ENCODE measurements around the gene ABCC4.

Gene ABCC4

GRCh38 chr13:95235199-95235756, 66.0 kb downstream of the ABCC4 start:
- no peaks in the 10 kb centered on the region for H3K27me3 ChIP-seq (ENCODE audit: control insufficient read depth, insufficient read depth, low read length, poor library complexity, severe bottlenecking)
- 86 to 95% methylated on average over 2 to 3 of the region's 3 CpGs for WGBS, 2 experiments
- no peaks in the 10 kb centered on the region for H3K9me3 ChIP-seq (ENCODE audit: control insufficient read depth, low read length)
- H3K36me3 ChIP-seq (ENCODE audit: control insufficient read depth, insufficient read depth, low read length) = no peaks in the 10 kb centered on the region
- no peaks in the 10 kb centered on the region for H3K4me1 ChIP-seq (ENCODE audit: control insufficient read depth, insufficient read depth, low read length)
- H3K27ac ChIP-seq (ENCODE audit: insufficient read depth, low read depth, low read length, poor library complexity, severe bottlenecking) = no peak overlapping the region
- no peak overlapping the region for H3K4me3 ChIP-seq (ENCODE audit: insufficient read depth, low read depth, low read length)

GRCh38 chr13:95234242-95234641, 67.0 kb downstream of the ABCC4 start:
- 98 to 100% methylated on average over 1 to 2 of the region's 2 CpGs for WGBS, 2 experiments
- Histone ChIP-seq H3K4me3 (ENCODE audit: insufficient read depth, low read depth, low read length) (no peak overlapping the region), H3K27ac (ENCODE audit: insufficient read depth, low read depth, low read length, poor library complexity, severe bottlenecking) (no peak overlapping the region), H3K9me3 (ENCODE audit: control insufficient read depth, low read length) (no peaks in the 10 kb centered on the region), H3K4me1 (ENCODE audit: control insufficient read depth, insufficient read depth, low read length) (no peaks in the 10 kb centered on the region), H3K36me3 (ENCODE audit: control insufficient read depth, insufficient read depth, low read length) (no peaks in the 10 kb centered on the region), H3K27me3 (ENCODE audit: control insufficient read depth, insufficient read depth, low read length, poor library complexity, severe bottlenecking) (no peaks in the 10 kb centered on the region)

GRCh38 chr13:95233026-95233635, 68.1 kb downstream of the ABCC4 start:
- Histone ChIP-seq H3K4me3 (ENCODE audit: insufficient read depth, low read depth, low read length) (no peak overlapping the region), H3K27me3 (ENCODE audit: control insufficient read depth, insufficient read depth, low read length, poor library complexity, severe bottlenecking) (no peaks in the 10 kb centered on the region), H3K9me3 (ENCODE audit: control insufficient read depth, low read length) (no peaks in the 10 kb centered on the region), H3K4me1 (ENCODE audit: control insufficient read depth, insufficient read depth, low read length) (no peaks in the 10 kb centered on the region), H3K27ac (ENCODE audit: insufficient read depth, low read depth, low read length, poor library complexity, severe bottlenecking) (no peak overlapping the region), H3K36me3 (ENCODE audit: control insufficient read depth, insufficient read depth, low read length) (no peaks in the 10 kb centered on the region)
- 93 to 98% methylated on average over 3 to 4 of the region's 4 CpGs for WGBS, 2 experiments

GRCh38 chr13:95231393-95231792, 69.9 kb downstream of the ABCC4 start:
- Histone ChIP-seq H3K27ac (ENCODE audit: insufficient read depth, low read depth, low read length, poor library complexity, severe bottlenecking) (no peak overlapping the region), H3K4me3 (ENCODE audit: insufficient read depth, low read depth, low read length) (no peak overlapping the region), H3K4me1 (ENCODE audit: control insufficient read depth, insufficient read depth, low read length) (no peaks in the 10 kb centered on the region), H3K9me3 (ENCODE audit: control insufficient read depth, low read length) (no peaks in the 10 kb centered on the region), H3K27me3 (ENCODE audit: control insufficient read depth, insufficient read depth, low read length, poor library complexity, severe bottlenecking) (no peaks in the 10 kb centered on the region), H3K36me3 (ENCODE audit: control insufficient read depth, insufficient read depth, low read length) (no peaks in the 10 kb centered on the region)
- 87 to 91% methylated on average over 9 of the region's 9 CpGs for WGBS, 2 experiments

- H3K4me3 ChIP-seq (ENCODE audit: insufficient read depth, low read depth, low read length) = no peak overlapping the region
- no peaks in the 10 kb centered on the region for H3K27me3 ChIP-seq (ENCODE audit: control insufficient read depth, insufficient read depth, low read length, poor library complexity, severe bottlenecking)
- H3K9me3 ChIP-seq (ENCODE audit: control insufficient read depth, low read length) = no peaks in the 10 kb centered on the region
- no peaks in the 10 kb centered on the region for H3K36me3 ChIP-seq (ENCODE audit: control insufficient read depth, insufficient read depth, low read length)
- no peaks in the 10 kb centered on the region for H3K4me1 ChIP-seq (ENCODE audit: control insufficient read depth, insufficient read depth, low read length)
- no peak overlapping the region for H3K27ac ChIP-seq (ENCODE audit: insufficient read depth, low read depth, low read length, poor library complexity, severe bottlenecking)
- 86 to 92% methylated on average over 2 to 3 of the region's 3 CpGs for WGBS, 2 experiments
These were observed 71.4 kb downstream of the ABCC4 start for GRCh38 chr13:95229855-95230254.

- no peaks in the 10 kb centered on the region for H3K27me3 ChIP-seq (ENCODE audit: control insufficient read depth, insufficient read depth, low read length, poor library complexity, severe bottlenecking)
- H3K9me3 ChIP-seq (ENCODE audit: control insufficient read depth, low read length) = no peaks in the 10 kb centered on the region
- no peaks in the 10 kb centered on the region for H3K36me3 ChIP-seq (ENCODE audit: control insufficient read depth, insufficient read depth, low read length)
- H3K4me1 ChIP-seq (ENCODE audit: control insufficient read depth, insufficient read depth, low read length) = no peaks in the 10 kb centered on the region
- WGBS, 2 experiments = 85 to 87% methylated on average over 5 of the region's 5 CpGs
- H3K4me3 ChIP-seq (ENCODE audit: insufficient read depth, low read depth, low read length) = no peak overlapping the region
- no peak overlapping the region for H3K27ac ChIP-seq (ENCODE audit: insufficient read depth, low read depth, low read length, poor library complexity, severe bottlenecking)
These were observed 73.1 kb downstream of the ABCC4 start for GRCh38 chr13:95228130-95228529.

GRCh38 chr13:95226932-95227695, 74.1 kb downstream of the ABCC4 start:
- Histone ChIP-seq H3K27ac (ENCODE audit: insufficient read depth, low read depth, low read length, poor library complexity, severe bottlenecking) (no peak overlapping the region), H3K36me3 (ENCODE audit: control insufficient read depth, insufficient read depth, low read length) (no peaks in the 10 kb centered on the region), H3K27me3 (ENCODE audit: control insufficient read depth, insufficient read depth, low read length, poor library complexity, severe bottlenecking) (no peaks in the 10 kb centered on the region), H3K4me1 (ENCODE audit: control insufficient read depth, insufficient read depth, low read length) (no peaks in the 10 kb centered on the region), H3K4me3 (ENCODE audit: insufficient read depth, low read depth, low read length) (no peak overlapping the region), H3K9me3 (ENCODE audit: control insufficient read depth, low read length) (no peaks in the 10 kb centered on the region)
- WGBS, 2 experiments = 84 to 85% methylated on average over 4 of the region's 4 CpGs

GRCh38 chr13:95226476-95226875, 74.8 kb downstream of the ABCC4 start:
- Histone ChIP-seq H3K4me3 (ENCODE audit: insufficient read depth, low read depth, low read length) (no peak overlapping the region), H3K36me3 (ENCODE audit: control insufficient read depth, insufficient read depth, low read length) (no peaks in the 10 kb centered on the region), H3K27me3 (ENCODE audit: control insufficient read depth, insufficient read depth, low read length, poor library complexity, severe bottlenecking) (no peaks in the 10 kb centered on the region), H3K9me3 (ENCODE audit: control insufficient read depth, low read length) (no peaks in the 10 kb centered on the region), H3K4me1 (ENCODE audit: control insufficient read depth, insufficient read depth, low read length) (no peaks in the 10 kb centered on the region), H3K27ac (ENCODE audit: insufficient read depth, low read depth, low read length, poor library complexity, severe bottlenecking) (no peak overlapping the region)
- WGBS, 2 experiments = 94% methylated on average over 5 of the region's 5 CpGs

- H3K27me3 ChIP-seq (ENCODE audit: control insufficient read depth, insufficient read depth, low read length, poor library complexity, severe bottlenecking) = no peaks in the 10 kb centered on the region
- H3K9me3 ChIP-seq (ENCODE audit: control insufficient read depth, low read length) = no peaks in the 10 kb centered on the region
- no peak overlapping the region for H3K4me3 ChIP-seq (ENCODE audit: insufficient read depth, low read depth, low read length)
- no peaks in the 10 kb centered on the region for H3K4me1 ChIP-seq (ENCODE audit: control insufficient read depth, insufficient read depth, low read length)
- H3K36me3 ChIP-seq (ENCODE audit: control insufficient read depth, insufficient read depth, low read length) = no peaks in the 10 kb centered on the region
- H3K27ac ChIP-seq (ENCODE audit: insufficient read depth, low read depth, low read length, poor library complexity, severe bottlenecking) = no peak overlapping the region
These were observed 75.2 kb downstream of the ABCC4 start for GRCh38 chr13:95226050-95226449.

- 89 to 100% methylated on average over 1 to 2 of the region's 2 CpGs for WGBS, 2 experiments
- Histone ChIP-seq H3K4me3 (ENCODE audit: insufficient read depth, low read depth, low read length) (no peak overlapping the region), H3K27me3 (ENCODE audit: control insufficient read depth, insufficient read depth, low read length, poor library complexity, severe bottlenecking) (no peaks in the 10 kb centered on the region)
These were observed 77.2 kb downstream of the ABCC4 start for GRCh38 chr13:95224064-95224463.

More at GRCh38 chr13:95224064-95224463, 77.2 kb downstream of the ABCC4 start:
- Histone ChIP-seq H3K9me3 (ENCODE audit: control insufficient read depth, low read length) (no peaks in the 10 kb centered on the region), H3K27ac (ENCODE audit: insufficient read depth, low read depth, low read length, poor library complexity, severe bottlenecking) (no peak overlapping the region), H3K4me1 (ENCODE audit: control insufficient read depth, insufficient read depth, low read length) (no peaks in the 10 kb centered on the region), H3K36me3 (ENCODE audit: control insufficient read depth, insufficient read depth, low read length) (no peaks in the 10 kb centered on the region)

All from ectodermal cell (in vitro differentiated cells).